HCEC 1CT (cell line): ENCODE results near the gene CNFN.
A peak's percentile ranks its signal among the peaks of the same experiment; 100 is the strongest.

ENCODE experiments used
- DNase-seq: peaks from one replicate; pipeline ENCODE4 v3.0.0-alpha.2; 2017

CNFN gene

GRCh38 chr19:42389899-42390298 lies at the start of gene CNFN:
TSS of gene CNFN (minus strand) at chr19:42390297. CDS start at chr19:42389037, 1,260 bp downstream.
- no peak for DNase-seq

- DNase-seq = no peak
Measured at GRCh38 chr19:42436006-42436405, 45.9 kb upstream of the CNFN start.

DNA sequence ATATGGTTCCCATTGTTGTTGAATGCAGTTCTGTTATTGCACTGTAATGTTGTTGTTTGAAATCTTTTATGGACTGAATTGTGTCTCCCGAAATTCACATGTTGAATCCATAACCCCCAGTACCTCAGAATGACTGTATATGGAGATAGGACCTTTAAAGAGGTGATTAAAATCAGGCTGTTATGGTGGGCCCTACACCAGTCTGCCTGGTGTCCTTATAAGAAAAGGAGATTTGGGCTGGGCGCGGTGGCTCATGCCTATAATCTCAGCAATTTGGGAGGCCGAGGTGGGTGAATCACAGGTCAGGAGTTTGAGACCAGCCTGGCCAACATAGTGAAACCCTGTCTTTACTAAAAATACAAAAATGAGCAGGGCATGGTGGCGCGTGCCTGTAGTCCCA lies 45.2 kb upstream of the CNFN start:
- no peak for DNase-seq

DNA sequence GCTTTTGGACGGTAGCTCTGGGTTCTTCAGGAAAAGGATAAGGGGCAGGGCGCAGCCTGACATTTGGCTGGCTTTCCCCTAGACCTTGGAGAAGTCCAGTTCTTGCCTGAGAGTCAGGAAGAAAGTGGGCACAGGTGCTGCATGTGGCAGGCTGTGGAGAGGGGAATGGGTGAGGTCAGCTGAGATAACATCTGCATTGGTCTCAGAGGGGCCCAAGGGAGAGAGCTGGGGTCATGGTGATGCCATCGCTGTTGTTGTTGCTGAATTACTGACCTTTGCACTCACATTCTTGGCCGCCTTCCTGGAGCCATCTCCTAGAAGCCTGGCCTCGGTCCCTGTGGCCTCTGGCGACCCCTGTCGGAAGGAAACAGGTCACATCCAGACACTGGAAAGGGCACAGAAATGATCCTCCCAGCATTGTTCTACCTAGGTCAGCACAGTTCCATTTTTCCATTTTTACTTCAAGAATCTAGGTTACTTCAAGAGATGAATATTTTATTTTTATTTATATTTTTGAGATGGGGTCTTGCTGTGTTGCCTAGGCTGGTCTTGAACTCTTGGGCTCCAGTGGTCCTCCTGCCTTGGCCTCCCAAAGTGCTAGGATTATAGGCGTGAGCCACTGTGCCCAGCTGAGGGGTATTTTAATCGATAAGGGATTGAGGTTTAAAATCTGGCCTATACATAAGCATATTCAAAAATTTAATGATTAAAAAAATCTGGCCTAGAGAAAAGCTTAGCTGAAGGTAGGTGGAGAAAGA lies 43.6 kb upstream of the CNFN start:
- DNase-seq = peak; percentile 65

DNA sequence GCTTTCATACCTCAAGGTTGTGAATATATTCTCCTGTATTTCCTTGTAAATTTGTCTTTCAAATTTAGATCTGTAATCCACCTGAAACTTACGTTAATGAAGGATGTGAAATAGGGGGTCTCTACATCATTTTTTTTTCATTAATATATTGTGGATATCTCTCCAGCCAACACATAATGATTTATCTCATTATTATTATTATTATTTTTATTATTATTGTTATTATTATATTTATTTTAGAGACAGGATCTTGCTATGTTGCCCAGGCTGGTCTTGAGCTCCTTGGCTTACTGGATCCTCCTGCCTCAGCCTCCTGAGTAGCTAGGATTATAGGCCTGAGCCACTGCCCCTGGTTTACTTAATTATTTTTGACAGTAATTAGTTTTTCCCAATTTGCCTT lies 41.4 kb upstream of the CNFN start:
- DNase-seq = no peak

DNA sequence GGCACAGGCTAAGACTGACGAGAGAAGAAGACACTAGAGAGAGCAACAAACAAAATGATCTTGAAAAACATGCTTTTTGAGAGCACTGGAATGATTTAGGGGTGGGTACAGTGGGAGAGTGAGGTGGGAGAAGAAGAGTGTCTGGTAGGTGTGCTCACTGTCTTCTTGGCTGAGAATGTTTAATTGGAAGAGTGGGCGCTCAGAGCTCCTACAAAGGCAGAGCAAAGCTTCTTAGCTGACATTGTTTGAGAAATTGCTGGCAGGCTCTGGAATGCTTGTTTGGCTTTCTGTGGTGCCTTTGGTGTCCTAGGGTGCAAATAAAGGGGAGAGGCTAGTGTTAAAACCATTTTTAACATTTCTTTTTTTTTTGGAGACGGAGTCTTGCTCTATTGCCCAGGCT lies 38.6 kb upstream of the CNFN start:
- no peak for DNase-seq

DNA sequence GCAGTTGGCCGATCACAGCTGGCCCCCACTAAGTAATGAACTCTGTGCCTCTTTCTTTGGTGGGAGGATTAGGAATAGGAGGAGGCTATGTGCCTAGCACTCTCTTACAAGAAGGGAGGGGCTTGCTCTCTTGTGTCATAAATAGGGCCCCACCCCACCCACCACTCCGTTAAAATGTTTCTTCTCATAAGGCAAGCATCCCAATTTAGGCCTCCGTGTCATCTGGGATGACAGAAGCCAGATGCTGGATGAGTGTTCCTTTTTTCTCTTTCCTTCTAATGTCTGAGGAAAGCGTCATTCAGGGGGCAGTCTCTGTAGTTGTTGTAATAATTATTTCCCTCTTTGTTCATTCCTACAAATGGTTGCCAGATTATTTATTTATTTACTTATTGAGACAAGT lies 37.2 kb upstream of the CNFN start, which contains the start of gene LIPE:
LIPE (minus strand) TSS at position 76 of the 400 bp plus-strand sequence. CDS start 239 bp downstream, outside the sequence.
- DNase-seq = no peak

- no peak for DNase-seq
Measured at GRCh38 chr19:42426643-42427042, 36.5 kb upstream of the CNFN start.

GRCh38 chr19:42424712-42425131 lies 34.6 kb upstream of the CNFN start:
- no peak for DNase-seq

DNA sequence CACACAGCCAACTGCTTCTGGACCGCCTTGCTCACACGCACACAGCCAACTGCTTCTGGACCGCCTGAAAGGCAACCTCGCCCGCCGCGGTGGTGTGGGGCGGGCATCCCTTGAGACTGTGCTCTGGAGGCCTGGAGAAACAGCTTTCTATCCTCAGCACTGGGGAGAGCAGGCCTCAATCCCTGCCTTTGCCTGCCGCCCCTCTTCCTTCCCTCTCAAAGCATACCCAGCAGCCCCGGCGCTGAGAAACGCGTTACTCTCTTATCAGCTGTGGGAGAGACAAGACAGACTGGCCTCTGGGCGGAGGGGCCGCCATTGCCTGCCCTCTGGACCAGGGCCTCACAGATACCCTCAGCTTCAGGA lies 34.2 kb upstream of the CNFN start:
- DNase-seq = no peak

GRCh38 chr19:42423462-42424344 lies 33.6 kb upstream of the CNFN start:
- peak; percentile 67 for DNase-seq

DNA sequence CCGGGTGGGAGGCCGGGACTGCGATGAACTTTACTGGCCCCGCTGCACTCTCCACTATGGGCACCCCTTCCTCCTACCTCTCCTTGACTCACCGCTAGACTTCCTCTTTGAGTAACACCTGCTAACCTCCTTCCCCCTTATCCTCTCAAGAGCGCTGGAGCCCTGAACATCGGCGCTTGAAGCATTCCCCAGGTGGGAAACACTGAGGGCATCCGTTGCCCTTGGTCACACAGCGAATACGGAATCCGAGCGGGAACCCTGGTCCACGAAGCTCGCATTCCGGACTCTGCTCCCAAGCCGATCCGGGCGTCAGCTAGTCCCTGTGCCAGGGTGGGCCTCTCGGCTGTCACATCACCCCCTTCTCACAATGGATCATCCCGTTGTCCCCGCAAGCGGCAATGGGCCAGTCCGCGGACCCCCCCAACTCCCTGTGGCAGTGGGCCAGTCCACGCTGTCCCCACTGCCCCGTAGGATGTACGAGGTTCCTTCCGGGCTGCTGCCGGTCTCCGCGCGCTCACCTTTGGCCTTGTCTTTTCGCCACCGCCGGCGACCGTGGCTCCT lies 32.9 kb upstream of the CNFN start:
- DNase-seq = no peak

DNA sequence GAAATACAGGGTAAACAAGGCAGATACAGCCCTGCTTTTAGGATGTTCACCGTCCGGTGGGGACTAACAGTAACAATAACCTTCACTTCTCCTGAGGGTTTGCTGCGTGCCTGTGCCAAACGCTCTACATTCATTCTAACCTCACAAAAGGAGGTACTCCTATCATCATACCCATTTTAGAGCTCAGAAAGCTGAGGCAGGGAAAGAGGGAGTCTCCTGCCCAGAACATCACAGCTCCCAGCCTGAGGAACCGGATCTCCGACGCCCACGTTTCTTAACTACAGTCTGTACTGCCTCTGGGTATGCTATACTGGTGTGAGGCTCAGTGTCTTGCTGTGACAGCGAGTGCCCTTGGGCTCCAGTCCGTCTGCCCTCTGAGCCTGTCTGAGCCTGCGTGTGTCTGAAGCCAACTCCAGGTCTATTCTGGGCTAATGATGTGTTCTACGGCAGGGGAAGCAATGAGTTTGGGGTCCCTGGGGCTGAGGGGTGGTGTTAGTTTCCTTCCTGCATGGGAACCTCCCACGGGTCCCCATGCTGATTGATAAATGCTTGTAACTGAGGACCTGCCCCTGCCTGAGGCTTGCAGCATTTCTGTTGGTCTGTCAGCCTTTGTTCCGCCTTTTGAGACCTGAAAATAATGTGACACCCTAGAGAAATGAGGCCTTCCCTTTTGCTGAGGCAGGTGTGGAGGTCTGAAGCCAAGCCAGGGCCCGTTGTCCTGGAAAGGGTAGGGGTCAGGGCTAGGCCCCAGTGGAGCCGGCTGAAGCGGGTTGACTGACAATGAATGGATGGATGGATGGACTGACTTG lies 32.2 kb upstream of the CNFN start:
- DNase-seq = no peak

DNA sequence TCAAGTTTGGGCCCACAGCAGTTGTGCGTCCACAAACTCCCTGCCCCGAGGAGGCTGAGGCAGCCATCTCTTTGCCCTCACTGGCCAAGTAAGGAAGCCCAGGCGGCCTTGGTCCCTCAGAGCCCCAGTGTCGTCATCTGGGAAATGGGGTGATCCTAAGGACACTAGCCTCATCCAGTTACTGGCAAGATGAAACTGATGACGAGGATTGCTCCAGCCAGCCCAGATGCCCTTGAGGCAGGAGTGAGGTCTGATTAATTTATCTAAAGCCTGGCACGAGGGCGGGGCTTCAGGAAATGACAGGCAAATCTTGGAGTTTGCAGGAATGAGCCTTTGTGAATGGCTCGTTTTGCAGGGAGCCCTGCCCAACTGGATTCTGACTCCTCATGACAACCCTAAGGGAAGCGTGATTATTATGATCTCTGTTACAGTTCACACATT lies 31.5 kb upstream of the CNFN start:
- DNase-seq = no peak

DNA sequence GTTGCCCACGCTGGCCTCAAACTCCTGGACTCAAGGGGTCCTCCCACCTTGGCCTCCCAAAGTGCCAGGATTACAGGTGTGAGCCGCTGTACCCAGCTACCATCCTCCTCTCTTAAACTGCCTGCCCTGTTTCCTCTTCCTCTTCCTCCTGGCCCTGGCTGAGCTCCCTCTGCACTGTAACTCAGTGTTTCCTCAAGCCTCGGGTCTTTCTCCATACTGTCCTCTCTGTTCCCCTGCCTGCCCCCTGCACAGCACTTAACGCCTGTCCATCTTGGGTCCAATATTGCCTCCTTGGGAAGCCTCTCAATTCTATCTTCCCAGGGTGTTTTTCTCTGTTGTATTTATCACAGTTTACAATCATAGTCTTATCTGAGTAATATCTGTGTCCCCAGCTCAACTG lies 31.0 kb upstream of the CNFN start:
- DNase-seq = no peak

DNA sequence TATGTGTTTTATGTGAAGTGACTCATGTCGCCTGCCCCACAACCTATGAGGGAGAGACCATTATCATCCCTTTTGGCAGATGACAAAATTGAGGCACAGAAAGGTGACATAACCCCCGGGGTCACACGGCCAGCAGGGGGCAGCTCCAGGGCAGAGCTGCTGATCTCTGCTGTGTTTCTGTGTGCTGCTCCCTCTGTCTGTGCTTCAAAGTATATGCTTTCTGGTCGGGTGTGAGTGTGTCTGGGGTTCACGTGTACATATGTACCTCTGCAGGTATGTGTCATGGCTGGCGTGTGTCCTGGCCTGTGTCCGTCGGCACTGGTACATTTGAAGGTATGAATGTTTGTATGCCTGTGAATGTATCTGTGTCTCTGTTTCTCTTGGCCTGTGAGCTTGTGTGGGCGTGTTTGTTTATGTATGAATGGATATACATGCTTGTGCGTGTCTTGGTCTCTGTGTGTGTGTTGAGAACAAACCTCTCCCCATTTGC lies 30.0 kb upstream of the CNFN start:
- DNase-seq = peak; percentile 58

- DNase-seq = no peak
Measured at GRCh38 chr19:42419309-42419708, 29.2 kb upstream of the CNFN start.

- DNase-seq = no peak
Measured at GRCh38 chr19:42412661-42413076, 22.6 kb upstream of the CNFN start.

GRCh38 chr19:42412227-42412626 lies 22.1 kb upstream of the CNFN start:
- no peak for DNase-seq

- DNase-seq = no peak
Measured at GRCh38 chr19:42411581-42412178, 21.6 kb upstream of the CNFN start.

DNA sequence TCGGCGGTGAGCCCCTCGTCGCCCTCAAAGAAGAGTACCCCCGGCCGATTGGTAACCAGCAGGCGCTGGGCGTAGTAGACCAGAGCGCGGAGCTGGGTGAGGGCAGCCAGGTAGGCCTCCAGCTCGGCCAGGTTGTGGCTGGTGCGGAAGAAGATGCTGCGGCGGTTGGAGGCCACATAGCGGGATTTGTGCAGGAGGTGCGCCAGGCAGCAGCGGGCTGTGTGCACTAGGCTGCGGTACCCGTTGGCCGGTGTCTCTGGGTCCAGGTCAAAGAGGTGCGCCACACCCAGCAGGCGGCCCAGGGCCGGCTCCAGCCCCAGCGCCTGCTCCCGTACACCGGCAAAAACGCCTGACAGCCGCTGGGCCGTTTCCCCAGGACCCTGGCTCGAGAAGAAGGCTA lies 20.3 kb upstream of the CNFN start:
- DNase-seq = no peak

DNA sequence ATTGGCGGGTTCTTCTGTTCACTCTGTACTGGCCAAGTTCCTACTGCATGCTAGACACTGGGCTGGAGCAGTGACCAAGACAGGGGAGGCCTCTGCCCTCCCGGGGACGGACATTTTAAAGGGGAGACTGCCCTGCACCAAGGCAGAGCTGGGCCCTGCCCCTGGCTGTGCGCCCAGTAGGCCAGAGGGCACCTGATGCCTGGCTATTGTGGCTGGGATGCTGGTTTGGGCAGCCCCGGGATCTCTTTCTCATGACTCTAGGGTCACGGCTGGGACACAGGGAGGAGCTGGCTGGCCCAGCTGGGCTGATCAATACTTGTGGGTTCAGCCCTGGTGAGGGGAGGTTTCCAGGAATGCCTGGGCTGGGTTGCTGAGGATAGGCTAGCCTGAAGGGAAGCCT lies 19.4 kb upstream of the CNFN start:
- DNase-seq = no peak
